WTC11 (cell line): ENCODE results near the gene HCFC1. TPM values are rescaled to one million over a fixed set of nuclear protein-coding genes. Genes with fewer than 3 reads are reported as not detected.

ENCODE experiments used
- CBFB ChIP-seq: sonication (generic); formaldehyde crosslinking; IDR thresholded peaks from 2 replicates; pipeline ENCODE4 v1.8.1; 2022; ENCODE audit warnings: mild to moderate bottlenecking, low read depth, missing genetic modification reagents
- ESRRA ChIP-seq: sonication (generic); formaldehyde crosslinking; IDR thresholded peaks from 2 replicates; pipeline ENCODE4 v1.8.1; 2022; ENCODE audit warnings: mild to moderate bottlenecking, missing genetic modification reagents, borderline replicate concordance
- FOXJ3 ChIP-seq: sonication (generic); formaldehyde crosslinking; IDR thresholded peaks from 2 replicates; pipeline ENCODE4 v1.9.0; 2021; ENCODE audit warnings: missing genetic modification reagents, mild to moderate bottlenecking, borderline replicate concordance
- NFYB ChIP-seq: sonication (generic); formaldehyde crosslinking; conservative IDR thresholded peaks from 2 replicates; pipeline ENCODE4 v1.8.0; 2022; ENCODE audit warnings: low read depth, missing genetic modification reagents
- SP1 ChIP-seq: sonication (generic); formaldehyde crosslinking; conservative IDR thresholded peaks from 2 replicates; pipeline ENCODE4 v1.8.1; 2022; ENCODE audit warnings: missing genetic modification reagents
- microRNA-seq: library from miRNA; unstranded; fragments of <30 nt; microRNA quantifications from one replicate; pipeline ENCODE4 v1.2.0, GENCODE V29; 2022; ENCODE audit warnings: borderline number of aligned reads
- total RNA-seq: library from RNA; stranded (reverse); gene quantifications from 3 replicates; pipeline ENCODE4 v1.2.3, GENCODE V29; 2021
- TF ChIP-seq, protein P1 (sequence below): fragments of 250-450 bp; sonication (Bioruptor Pico); IDR thresholded peaks from 2 replicates; pipeline ENCODE4 v1.9.0; 2021; ENCODE audit warnings: mild to moderate bottlenecking

HCFC1 gene
- total RNA-seq, 1 experiment from 2014 or later: 130 TPM

- TF ChIP-seq, protein P1, sequence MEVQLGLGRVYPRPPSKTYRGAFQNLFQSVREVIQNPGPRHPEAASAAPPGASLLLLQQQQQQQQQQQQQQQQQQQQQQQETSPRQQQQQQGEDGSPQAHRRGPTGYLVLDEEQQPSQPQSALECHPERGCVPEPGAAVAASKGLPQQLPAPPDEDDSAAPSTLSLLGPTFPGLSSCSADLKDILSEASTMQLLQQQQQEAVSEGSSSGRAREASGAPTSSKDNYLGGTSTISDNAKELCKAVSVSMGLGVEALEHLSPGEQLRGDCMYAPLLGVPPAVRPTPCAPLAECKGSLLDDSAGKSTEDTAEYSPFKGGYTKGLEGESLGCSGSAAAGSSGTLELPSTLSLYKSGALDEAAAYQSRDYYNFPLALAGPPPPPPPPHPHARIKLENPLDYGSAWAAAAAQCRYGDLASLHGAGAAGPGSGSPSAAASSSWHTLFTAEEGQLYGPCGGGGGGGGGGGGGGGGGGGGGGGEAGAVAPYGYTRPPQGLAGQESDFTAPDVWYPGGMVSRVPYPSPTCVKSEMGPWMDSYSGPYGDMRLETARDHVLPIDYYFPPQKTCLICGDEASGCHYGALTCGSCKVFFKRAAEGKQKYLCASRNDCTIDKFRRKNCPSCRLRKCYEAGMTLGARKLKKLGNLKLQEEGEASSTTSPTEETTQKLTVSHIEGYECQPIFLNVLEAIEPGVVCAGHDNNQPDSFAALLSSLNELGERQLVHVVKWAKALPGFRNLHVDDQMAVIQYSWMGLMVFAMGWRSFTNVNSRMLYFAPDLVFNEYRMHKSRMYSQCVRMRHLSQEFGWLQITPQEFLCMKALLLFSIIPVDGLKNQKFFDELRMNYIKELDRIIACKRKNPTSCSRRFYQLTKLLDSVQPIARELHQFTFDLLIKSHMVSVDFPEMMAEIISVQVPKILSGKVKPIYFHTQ (CRISPR knock-in tag): no peak
- TF ChIP-seq CBFB (CRISPR knock-in tag): no peak
- TF ChIP-seq NFYB (CRISPR knock-in tag): no peak
- TF ChIP-seq FOXJ3 (CRISPR knock-in tag): no peak
- no peak for TF ChIP-seq SP1 (CRISPR knock-in tag)
- no peak for TF ChIP-seq ESRRA (CRISPR knock-in tag)
These were observed 73.7 kb downstream of the HCFC1 start (continued) for GRCh38 chrX:153897899-153898298.

Small RNAs within 50 kb of the gene (microRNA-seq; reads per million reads assigned to microRNA genes)
- gene MIR3202-1: not detected
- not detected for gene MIR3202-2
- gene MIR718: not detected

Other genes with a start within 250 kb of the HCFC1 start
- 142 to 150 TPM (median 144 TPM) in 3 replicates for gene BCAP31, start 247.4 kb downstream of the HCFC1 start, total RNA-seq
- 9.1 to 10.4 TPM (median 9.5 TPM) in 3 replicates for gene ABCD1, start 247.0 kb downstream of the HCFC1 start, total RNA-seq
- gene PLXNB3, start 207.6 kb downstream of the HCFC1 start, total RNA-seq: 2.5 to 4.2 TPM (median 2.9 TPM) in 3 replicates
- not detected in 3 replicates for gene SRPK3, start 190.8 kb downstream of the HCFC1 start, total RNA-seq
- 50.4 to 52.9 TPM (median 52.4 TPM) in 3 replicates for gene IDH3G, start 177.4 kb downstream of the HCFC1 start, total RNA-seq
- 203 to 237 TPM (median 232 TPM) in 3 replicates for gene SSR4, start 177.2 kb downstream of the HCFC1 start, total RNA-seq
- gene PDZD4, start 141.3 kb downstream of the HCFC1 start, total RNA-seq: 120 to 175 TPM (median 161 TPM) in 3 replicates
- gene L1CAM, start 85.6 kb downstream of the HCFC1 start, total RNA-seq: 40.2 to 55.2 TPM (median 49.4 TPM) in 3 replicates
- 0.11 TPM in 1 of 3 replicates, not detected in the others for gene AVPR2, start 67.1 kb downstream of the HCFC1 start, total RNA-seq
- gene ARHGAP4, start 45.6 kb downstream of the HCFC1 start, total RNA-seq: 52.1 to 66.9 TPM (median 65.3 TPM) in 3 replicates
- 97.1 to 107 TPM (median 101 TPM) in 3 replicates for gene NAA10, start 36.8 kb downstream of the HCFC1 start, total RNA-seq
- gene RENBP, start 27.2 kb downstream of the HCFC1 start, total RNA-seq: 14.0 to 18.6 TPM (median 16.2 TPM) in 3 replicates
- gene TMEM187, start 936 bp upstream of the HCFC1 start, total RNA-seq: 8.4 to 12.3 TPM (median 10.1 TPM) in 3 replicates
- gene IRAK1, start 48.1 kb upstream of the HCFC1 start, total RNA-seq: 32.1 to 48.0 TPM (median 45.2 TPM) in 3 replicates
- gene MECP2, start 125.9 kb upstream of the HCFC1 start, total RNA-seq: 28.7 to 36.2 TPM (median 33.7 TPM) in 3 replicates
- gene OPN1LW, start 172.4 kb upstream of the HCFC1 start, total RNA-seq: not detected in 3 replicates
- gene OPN1MW, start 210.8 kb upstream of the HCFC1 start, total RNA-seq: not detected in 3 replicates
- gene OPN1MW2, start 247.9 kb upstream of the HCFC1 start, total RNA-seq: not detected in 3 replicates